Measurements from ENCODE around the gene PMEPA1. TPM values are rescaled to one million over a fixed set of nuclear protein-coding genes. Genes with fewer than 3 reads are reported as not detected.

The PMEPA1 gene
- total and polyA plus RNA-seq, 2 experiments from 2014 or later, result 7.3 to 15.4 TPM

GRCh38 chr20:57742507-57743181 lies 32.8 kb upstream of the PMEPA1 start:
- Histone ChIP-seq H3K27ac (ENCODE audit: low read depth) (no peak overlapping the region; the same call in 1 of the 2 replicates), H4K20me1 (replicated peaks; ENCODE audit: insufficient read depth) (no peaks in the 10 kb centered on the region), H3K4me1 (ENCODE audit: insufficient read depth) (no peaks in the 10 kb centered on the region), H3K79me2 (replicated peaks; ENCODE audit: insufficient read depth) (no peaks in the 10 kb centered on the region), H3K36me3 (ENCODE audit: insufficient read depth) (no peaks in the 10 kb centered on the region), H3K9me2 (ENCODE audit: insufficient read depth) (0 out of 2 replicates have a peak, but pooled peaks cover 3% of the 10 kb centered on the region), H3F3A (replicated peaks; ENCODE audit: low read depth) (no peaks in the 10 kb centered on the region), H2AFZ (peak overlapping the region; percentile 38; the same call in 1 of the 2 replicates), H3K27me3 (ENCODE audit: insufficient read depth) (no peaks in the 10 kb centered on the region), H3K4me3 (no peak overlapping the region), H3K4me2 (no peak overlapping the region)
- H3K27me3 Mint-ChIP-seq (ENCODE audit: insufficient read depth, low read depth, poor library complexity), result peaks cover 8% of the 10 kb centered on the region
- no peaks in the 10 kb centered on the region for H3K9me3 Mint-ChIP-seq
- no peak overlapping the region for H3K4me3 Mint-ChIP-seq
- TF ChIP-seq ZNF331 (CRISPR knock-in tag; IDR thresholded peaks at IDR 0.05; ENCODE audit: low read depth), result no peak
- no peak for TF ChIP-seq ETS1 (IDR thresholded peaks at IDR 0.05)
- no peak for TF ChIP-seq ZNF462 (CRISPR knock-in tag; IDR thresholded peaks at IDR 0.05)
- TF ChIP-seq STAT1 (IDR thresholded peaks at IDR 0.05; ENCODE audit: unreplicated experiment), result no peak
- no peak for TF ChIP-seq REST (IDR thresholded peaks at IDR 0.05; ENCODE audit: unreplicated experiment)
- TF ChIP-seq POLR2AphosphoS5 (IDR thresholded peaks at IDR 0.05; ENCODE audit: low read depth), result no peak
- TF ChIP-seq EZH2 (IDR thresholded peaks at IDR 0.05; ENCODE audit: low read depth, unreplicated experiment), result no peak
- TF ChIP-seq CTCF (conservative IDR thresholded peaks at IDR 0.05; ENCODE audit: low read depth in 2 of 2), result no peak
- TF ChIP-seq JUNB (IDR thresholded peaks at IDR 0.05; ENCODE audit: unreplicated experiment), result no peak
- TF ChIP-seq CREB1 (CRISPR knock-in tag; IDR thresholded peaks at IDR 0.05; ENCODE audit: low read depth), result no peak
- H3K36me3 Mint-ChIP-seq (ENCODE audit: low read depth), result no peaks in the 10 kb centered on the region
- peaks cover 6% of the 10 kb centered on the region for H3K4me1 Mint-ChIP-seq
- DNase-seq (ENCODE audit: low spot score), result no peak
- H3K27ac Mint-ChIP-seq, result no peak overlapping the region
- no peak for ATAC-seq

Measured in GM23338 (cell line).